Measurements from ENCODE around the gene FATE1. TPM values are rescaled to one million over a fixed set of nuclear protein-coding genes. Genes with fewer than 3 reads are reported as not detected.

FATE1 gene
- total and polyA plus RNA-seq, 4 experiments from 2014 or later: not detected

- H3K4me3 ChIP-seq (ENCODE audit: low read length in 2 of 2): no peak overlapping the region
- H3K9me3 ChIP-seq (ENCODE audit: control insufficient read depth in 1 of 2, low read length in 2 of 2): no peaks in the 10 kb centered on the region
- Mint-ChIP-seq H3K4me3 (no peak overlapping the region), H3K27ac (no peak overlapping the region), H3K36me3 (no peaks in the 10 kb centered on the region), H3K9me3 (peaks cover 0 to 3% (median 0%) of the 10 kb centered on the region in 8 donors), H3K27me3 (peaks cover 0 to 2% of the 10 kb centered on the region in 2 donors), H3K4me1 (no peaks in the 10 kb centered on the region)
- H3K27ac ChIP-seq (ENCODE audit: low read depth, low read length): no peak overlapping the region
- no peaks in the 10 kb centered on the region for H3K36me3 ChIP-seq (ENCODE audit: insufficient read depth, low read length)
- POLR2A ChIA-PET (ENCODE audit: partially characterized antibody): no interaction called here
- no peak for DNase-seq
- H3K27me3 ChIP-seq (ENCODE audit: insufficient read depth, low read length): no peaks in the 10 kb centered on the region
- H3K4me1 ChIP-seq (ENCODE audit: insufficient read depth, low read length): no peaks in the 10 kb centered on the region
- intact Hi-C loops (cut with micrococcal nuclease): no loop called here
- CTCF ChIA-PET (ENCODE audit: partially characterized antibody): no interaction called here
Measured at GRCh38 chrX:151743651-151744470, 28.0 kb downstream of the FATE1 start.

DNA sequence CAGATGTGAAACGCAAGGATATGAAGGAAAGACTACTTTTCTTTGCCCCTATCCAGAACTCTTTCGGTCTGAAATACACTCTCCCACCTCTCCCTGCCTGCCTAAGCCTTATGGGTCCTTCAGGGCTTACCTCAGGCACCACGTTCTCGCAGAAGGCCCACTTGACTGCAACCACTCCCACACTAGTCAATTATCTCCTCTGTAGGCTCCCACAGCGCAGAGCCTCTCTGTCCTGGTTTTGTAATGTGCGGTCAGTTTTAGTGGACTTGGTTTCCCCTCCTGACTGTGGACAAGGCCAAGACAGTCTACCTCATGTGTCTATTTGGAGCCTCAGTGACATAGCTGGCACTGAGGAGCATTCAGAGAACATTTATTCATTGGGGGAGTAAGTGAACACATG lies 29.8 kb downstream of the FATE1 start:
- H3K36me3 ChIP-seq (ENCODE audit: insufficient read depth, low read length): no peaks in the 10 kb centered on the region
- H3K4me3 ChIP-seq (ENCODE audit: low read length in 2 of 2): no peak overlapping the region
- peaks cover 0 to 3% (median 0%) of the 10 kb centered on the region in 8 donors for H3K9me3 Mint-ChIP-seq
- H3K4me1 Mint-ChIP-seq: no peaks in the 10 kb centered on the region
- no peak overlapping the region for H3K27ac ChIP-seq (ENCODE audit: low read depth, low read length)
- H3K27me3 Mint-ChIP-seq: no peaks in the 10 kb centered on the region
- no peak for DNase-seq
- no peaks in the 10 kb centered on the region for H3K36me3 Mint-ChIP-seq
- H3K27ac Mint-ChIP-seq: no peak overlapping the region
- POLR2A ChIA-PET (ENCODE audit: partially characterized antibody): no interaction called here
- no peak overlapping the region for H3K4me3 Mint-ChIP-seq
- no peaks in the 10 kb centered on the region for H3K4me1 ChIP-seq (ENCODE audit: insufficient read depth, low read length)
- CTCF ChIA-PET (ENCODE audit: partially characterized antibody): no interaction called here
- no peaks in the 10 kb centered on the region for H3K27me3 ChIP-seq (ENCODE audit: insufficient read depth, low read length)
- H3K9me3 ChIP-seq (ENCODE audit: control insufficient read depth in 1 of 2, low read length in 2 of 2): no peaks in the 10 kb centered on the region
- intact Hi-C loops (cut with micrococcal nuclease): no loop called here

DNA sequence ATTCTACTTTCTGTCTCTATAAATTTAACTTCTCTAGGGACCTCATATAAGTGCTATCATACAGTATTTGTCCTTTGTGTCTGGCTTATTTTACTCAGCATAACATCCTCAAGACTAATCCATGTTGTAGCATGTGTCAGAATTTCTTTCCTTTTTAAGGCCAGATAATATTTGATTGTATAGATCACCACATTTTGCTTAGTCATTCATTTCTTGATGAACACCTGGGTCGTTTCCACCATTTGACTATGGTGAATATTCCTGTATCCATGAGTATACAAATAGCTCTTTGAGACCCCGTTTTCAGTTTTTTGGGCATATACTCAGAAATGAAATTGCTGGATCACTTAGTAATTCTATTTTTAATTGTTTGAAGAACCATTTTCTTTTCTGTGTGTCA lies 30.7 kb downstream of the FATE1 start:
- H3K4me3 ChIP-seq (ENCODE audit: low read length in 2 of 2): no peak overlapping the region
- H3K36me3 ChIP-seq (ENCODE audit: insufficient read depth, low read length): no peaks in the 10 kb centered on the region
- H3K4me1 ChIP-seq (ENCODE audit: insufficient read depth, low read length): no peaks in the 10 kb centered on the region
- no peaks in the 10 kb centered on the region for H3K36me3 Mint-ChIP-seq
- no peak overlapping the region for H3K27ac ChIP-seq (ENCODE audit: low read depth, low read length)
- peaks cover 0 to 3% (median 0%) of the 10 kb centered on the region in 8 donors for H3K9me3 Mint-ChIP-seq
- H3K27me3 Mint-ChIP-seq: peaks cover 0 to 7% of the 10 kb centered on the region in 2 donors
- no peak for DNase-seq
- no peak overlapping the region for H3K27ac Mint-ChIP-seq
- H3K27me3 ChIP-seq (ENCODE audit: insufficient read depth, low read length): no peaks in the 10 kb centered on the region
- intact Hi-C loops (cut with micrococcal nuclease): no loop called here
- POLR2A ChIA-PET (ENCODE audit: partially characterized antibody): no interaction called here
- no peaks in the 10 kb centered on the region for H3K4me1 Mint-ChIP-seq
- H3K9me3 ChIP-seq (ENCODE audit: control insufficient read depth in 1 of 2, low read length in 2 of 2): no peaks in the 10 kb centered on the region
- no peak overlapping the region for H3K4me3 Mint-ChIP-seq
- CTCF ChIA-PET (ENCODE audit: partially characterized antibody): no interaction called here

DNA sequence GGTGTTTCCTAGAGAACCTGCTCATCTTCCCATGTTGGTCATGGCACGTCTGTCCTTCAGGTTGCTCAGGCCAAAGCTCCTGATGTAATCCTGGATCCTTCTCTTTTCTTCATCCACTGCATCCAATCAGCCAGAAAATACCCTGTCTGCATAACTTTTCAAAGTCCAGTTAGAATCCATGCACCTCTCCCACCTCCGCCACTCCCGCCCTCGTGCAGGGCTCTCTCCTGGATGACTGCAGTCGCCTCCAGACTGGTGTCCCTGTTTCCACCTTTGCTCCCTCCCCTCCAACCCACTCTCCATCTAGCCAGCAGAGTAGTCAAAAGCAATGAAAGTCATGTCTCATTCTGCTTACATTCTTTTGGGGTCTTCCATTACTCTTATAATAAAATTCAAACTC lies 34.7 kb downstream of the FATE1 start:
- no peaks in the 10 kb centered on the region for H3K9me3 ChIP-seq (ENCODE audit: control insufficient read depth in 1 of 2, low read length in 2 of 2)
- H3K27me3 ChIP-seq (ENCODE audit: insufficient read depth, low read length): no peaks in the 10 kb centered on the region
- Mint-ChIP-seq H3K36me3 (no peaks in the 10 kb centered on the region), H3K4me3 (no peak overlapping the region), H3K4me1 (no peaks in the 10 kb centered on the region), H3K27ac (no peak overlapping the region), H3K9me3 (no peaks in the 10 kb centered on the region), H3K27me3 (peaks cover 0 to 11% of the 10 kb centered on the region in 2 donors)
- DNase-seq: no peak
- intact Hi-C loops (cut with micrococcal nuclease): no loop called here
- ChIA-PET CTCF (ENCODE audit: partially characterized antibody) (no interaction called here), POLR2A (ENCODE audit: partially characterized antibody) (no interaction called here)
- H3K36me3 ChIP-seq (ENCODE audit: insufficient read depth, low read length): no peaks in the 10 kb centered on the region
- H3K27ac ChIP-seq (ENCODE audit: low read depth, low read length): no peak overlapping the region
- no peak overlapping the region for H3K4me3 ChIP-seq (ENCODE audit: low read length in 2 of 2)
- no peaks in the 10 kb centered on the region for H3K4me1 ChIP-seq (ENCODE audit: insufficient read depth, low read length)

- no peaks in the 10 kb centered on the region for H3K27me3 ChIP-seq (ENCODE audit: insufficient read depth, low read length)
- H3K4me3 Mint-ChIP-seq: no peak overlapping the region
- no peaks in the 10 kb centered on the region for H3K4me1 ChIP-seq (ENCODE audit: insufficient read depth, low read length)
- H3K27me3 Mint-ChIP-seq: peaks cover 0 to 12% of the 10 kb centered on the region in 2 donors
- H3K4me1 Mint-ChIP-seq: no peaks in the 10 kb centered on the region
- no peaks in the 10 kb centered on the region for H3K9me3 Mint-ChIP-seq
- DNase-seq: no peak
- H3K36me3 Mint-ChIP-seq: no peaks in the 10 kb centered on the region
- H3K27ac ChIP-seq (ENCODE audit: low read depth, low read length): no peak overlapping the region
- no peaks in the 10 kb centered on the region for H3K36me3 ChIP-seq (ENCODE audit: insufficient read depth, low read length)
- intact Hi-C loops (cut with micrococcal nuclease): no loop called here
- H3K27ac Mint-ChIP-seq: no peak overlapping the region
- no peak overlapping the region for H3K4me3 ChIP-seq (ENCODE audit: low read length in 2 of 2)
- ChIA-PET POLR2A (ENCODE audit: partially characterized antibody) (no interaction called here), CTCF (ENCODE audit: partially characterized antibody) (no interaction called here)
- H3K9me3 ChIP-seq (ENCODE audit: control insufficient read depth in 1 of 2, low read length in 2 of 2): no peaks in the 10 kb centered on the region
Measured at GRCh38 chrX:151752847-151753246, 37.0 kb downstream of the FATE1 start.

GRCh38 chrX:151753313-151754046 lies 37.6 kb downstream of the FATE1 start:
- DNase-seq: no peak
- Histone ChIP-seq H3K9me3 (ENCODE audit: control insufficient read depth in 1 of 2, low read length in 2 of 2) (no peaks in the 10 kb centered on the region), H3K27ac (ENCODE audit: low read depth, low read length) (no peak overlapping the region), H3K4me3 (ENCODE audit: low read length in 2 of 2) (no peak overlapping the region), H3K36me3 (ENCODE audit: insufficient read depth, low read length) (no peaks in the 10 kb centered on the region), H3K4me1 (ENCODE audit: insufficient read depth, low read length) (no peaks in the 10 kb centered on the region), H3K27me3 (ENCODE audit: insufficient read depth, low read length) (no peaks in the 10 kb centered on the region)
- POLR2A ChIA-PET (ENCODE audit: partially characterized antibody): no interaction called here
- Mint-ChIP-seq H3K27ac (no peak overlapping the region), H3K4me3 (no peak overlapping the region), H3K36me3 (no peaks in the 10 kb centered on the region), H3K27me3 (peaks cover 0 to 12% of the 10 kb centered on the region in 2 donors), H3K9me3 (no peaks in the 10 kb centered on the region), H3K4me1 (no peaks in the 10 kb centered on the region)
- intact Hi-C loops (cut with micrococcal nuclease): no loop called here
- CTCF ChIA-PET (ENCODE audit: partially characterized antibody): no interaction called here

GRCh38 chrX:151754047-151754429 lies 38.2 kb downstream of the FATE1 start:
- ChIA-PET CTCF (ENCODE audit: partially characterized antibody) (no interaction called here), POLR2A (ENCODE audit: partially characterized antibody) (no interaction called here)
- H3K4me3 Mint-ChIP-seq: no peak overlapping the region

More at GRCh38 chrX:151754047-151754429, 38.2 kb downstream of the FATE1 start:
- H3K9me3 Mint-ChIP-seq: no peaks in the 10 kb centered on the region
- DNase-seq: no peak
- no peaks in the 10 kb centered on the region for H3K4me1 Mint-ChIP-seq
- no peak overlapping the region for H3K27ac Mint-ChIP-seq
- Histone ChIP-seq H3K9me3 (ENCODE audit: control insufficient read depth in 1 of 2, low read length in 2 of 2) (no peaks in the 10 kb centered on the region), H3K27me3 (ENCODE audit: insufficient read depth, low read length) (no peaks in the 10 kb centered on the region), H3K36me3 (ENCODE audit: insufficient read depth, low read length) (no peaks in the 10 kb centered on the region), H3K27ac (ENCODE audit: low read depth, low read length) (no peak overlapping the region), H3K4me1 (ENCODE audit: insufficient read depth, low read length) (no peaks in the 10 kb centered on the region), H3K4me3 (ENCODE audit: low read length in 2 of 2) (no peak overlapping the region)
- H3K36me3 Mint-ChIP-seq: no peaks in the 10 kb centered on the region
- intact Hi-C loops (cut with micrococcal nuclease): no loop called here
- H3K27me3 Mint-ChIP-seq: peaks cover 0 to 12% of the 10 kb centered on the region in 2 donors

All from CD4-positive, alpha-beta memory T cell (primary cell).